Stimulated activated CD8-positive, alpha-beta memory T cell treated with anti-CD3 and anti-CD28 coated beads, Interleukin-7, amount 100 ng/mL, for 1 hour (primary cell): ENCODE data around the gene PAK3.

Source experiments
- DNase-seq, 2 donors: peaks; one replicate each; pipeline ENCODE4 v3.0.0-alpha.2; 2020; ENCODE audit warnings: low read depth in 2 of 2

PAK3 gene

DNA sequence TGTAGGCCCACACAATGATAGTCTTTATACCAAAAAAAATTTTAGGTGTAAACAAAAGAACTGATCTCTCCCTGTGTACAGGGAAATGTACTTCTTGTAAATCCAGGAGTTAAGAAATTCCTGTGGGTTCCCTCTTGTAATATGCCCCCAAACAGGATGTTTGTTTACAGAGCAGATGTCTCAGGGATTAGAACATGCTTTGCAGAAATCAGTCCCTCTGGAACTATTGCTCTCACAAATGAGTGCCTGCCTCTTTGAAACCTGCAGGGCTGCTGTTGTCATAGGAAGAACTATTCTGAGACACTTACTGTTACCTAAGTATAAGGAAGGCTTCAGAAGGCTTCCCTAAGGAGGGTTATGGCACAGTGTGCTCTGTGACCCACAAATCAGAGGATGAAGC lies 35.6 kb downstream of the PAK3 start:
- no peak for DNase-seq

DNA sequence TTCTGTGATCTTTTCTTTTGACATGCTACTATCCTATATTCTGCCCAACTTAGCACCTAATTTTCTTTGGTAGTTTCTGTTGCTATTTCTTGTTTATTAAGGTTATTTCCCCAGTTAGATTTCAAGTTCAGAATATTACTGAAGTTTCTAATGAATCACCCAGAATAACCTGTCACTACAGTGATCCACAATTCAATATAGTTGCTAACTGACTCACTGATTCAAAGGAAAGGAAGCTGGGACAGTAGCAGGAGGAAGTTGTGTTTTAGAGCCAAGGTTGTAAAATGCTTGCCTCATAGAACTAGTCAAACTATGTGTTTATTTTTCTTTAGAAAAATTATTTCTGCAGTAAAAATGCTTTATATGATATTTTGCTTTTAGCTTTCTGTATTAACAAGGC lies 37.4 kb downstream of the PAK3 start:
- DNase-seq, result no peak

GRCh38 chrX:111145878-111146277 lies 49.9 kb downstream of the PAK3 start:
- no peak for DNase-seq

GRCh38 chrX:111151764-111152163 lies 55.8 kb downstream of the PAK3 start:
- DNase-seq, result no peak

GRCh38 chrX:111159232-111159631 lies 63.2 kb downstream of the PAK3 start:
- no peak for DNase-seq

- no peak for DNase-seq
Observed at GRCh38 chrX:111164728-111165127, 68.7 kb downstream of the PAK3 start.

DNA sequence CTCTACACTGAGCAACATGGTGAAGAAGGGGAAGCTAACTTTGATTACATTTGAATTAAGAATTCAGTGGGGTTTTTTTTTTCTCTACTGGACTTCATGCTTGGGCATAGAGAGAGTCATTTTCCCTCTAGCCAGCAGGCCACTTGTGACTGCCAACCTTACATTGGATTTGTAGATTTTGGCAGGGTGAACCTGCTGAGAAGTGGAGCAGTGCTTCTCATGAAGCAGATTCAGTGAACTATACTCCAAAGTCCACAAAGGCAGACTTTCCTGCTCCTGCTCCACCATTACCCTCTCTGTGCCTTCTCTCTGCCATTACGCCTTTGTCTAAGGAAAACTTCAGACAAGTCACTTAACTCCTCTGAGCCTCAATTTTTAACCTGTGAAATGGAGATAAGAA lies 69.9 kb downstream of the PAK3 start:
- no peak for DNase-seq

- DNase-seq, result no peak
Observed at GRCh38 chrX:111167334-111167733, 71.3 kb downstream of the PAK3 start.

DNA sequence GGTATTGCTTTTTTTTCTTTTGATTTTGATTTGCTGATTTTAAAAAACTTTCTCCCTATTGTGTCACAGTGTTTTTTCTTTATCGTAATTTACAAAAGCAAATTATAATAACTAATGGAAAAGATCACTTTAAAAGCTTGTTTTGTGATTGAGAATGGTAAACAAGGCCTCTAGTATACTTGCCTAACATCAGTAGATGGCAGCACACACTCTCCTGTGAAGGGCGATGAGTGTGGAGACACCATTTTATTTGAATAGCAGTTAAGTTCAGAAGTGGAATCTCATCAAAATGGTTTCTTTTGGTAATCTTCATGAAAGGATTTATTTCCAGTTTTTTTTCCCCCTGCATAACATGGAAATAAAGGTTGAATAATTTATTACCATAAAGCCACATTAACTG lies 72.3 kb downstream of the PAK3 start:
- no peak for DNase-seq

DNA sequence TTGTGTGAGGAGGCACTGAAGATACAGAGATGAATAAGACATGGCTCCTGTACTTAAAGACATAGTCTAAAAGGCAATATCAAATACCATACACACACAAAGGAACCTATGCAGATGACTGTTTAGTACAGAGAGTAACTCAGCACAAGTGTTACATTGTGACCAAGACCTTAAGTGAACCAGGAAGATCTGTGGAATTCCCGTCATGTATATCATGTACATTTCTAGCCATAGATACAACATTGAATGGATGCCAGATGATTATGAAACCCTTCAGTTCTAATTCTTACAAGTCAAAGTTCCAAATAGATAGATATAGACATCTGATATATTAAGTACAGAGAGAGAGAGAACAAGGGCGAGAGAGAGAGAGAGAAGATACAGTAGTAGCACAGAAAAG lies 73.2 kb downstream of the PAK3 start:
- no peak for DNase-seq

DNA sequence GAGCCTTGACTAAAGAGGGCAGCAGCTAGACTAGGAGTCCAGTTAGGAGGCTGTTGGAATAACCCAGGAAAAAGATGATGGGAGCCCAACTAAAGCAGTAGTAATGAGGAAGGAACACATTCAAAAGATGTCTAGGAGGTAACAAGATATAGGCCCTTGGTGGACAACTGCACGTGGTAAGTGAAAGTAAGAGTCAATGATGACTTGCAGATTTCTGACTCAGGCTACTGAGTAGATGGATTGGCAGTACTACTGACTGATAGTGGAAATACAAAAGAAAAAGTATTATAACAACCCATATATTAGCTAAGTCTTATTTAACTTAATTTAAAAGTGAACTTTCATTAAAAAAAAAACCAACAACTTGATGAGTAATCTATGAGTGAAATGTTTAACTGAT lies 74.0 kb downstream of the PAK3 start:
- no peak for DNase-seq

DNA sequence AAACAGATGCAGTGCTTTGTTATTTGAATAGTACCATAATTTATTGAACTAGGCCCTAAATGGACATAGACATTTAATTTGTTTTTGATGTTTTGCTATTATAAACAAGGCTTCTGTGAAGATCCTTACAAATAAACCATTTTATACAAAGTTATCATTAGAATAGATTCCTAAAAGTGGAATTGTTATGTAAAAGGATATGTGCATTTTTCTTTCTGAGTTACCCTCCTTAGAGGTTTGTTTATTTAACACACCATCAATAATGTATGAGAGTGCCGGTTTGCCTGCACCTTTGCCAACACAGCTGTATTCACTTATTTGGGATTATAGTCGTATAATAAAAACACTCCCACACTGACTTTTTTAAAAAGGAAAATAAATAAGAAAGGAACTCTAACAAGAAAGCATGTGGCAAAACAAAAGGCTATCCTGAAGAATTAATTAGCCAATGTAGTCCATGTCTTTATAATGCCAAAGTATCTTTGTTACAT lies 84.8 kb downstream of the PAK3 start:
- DNase-seq, result no peak

DNA sequence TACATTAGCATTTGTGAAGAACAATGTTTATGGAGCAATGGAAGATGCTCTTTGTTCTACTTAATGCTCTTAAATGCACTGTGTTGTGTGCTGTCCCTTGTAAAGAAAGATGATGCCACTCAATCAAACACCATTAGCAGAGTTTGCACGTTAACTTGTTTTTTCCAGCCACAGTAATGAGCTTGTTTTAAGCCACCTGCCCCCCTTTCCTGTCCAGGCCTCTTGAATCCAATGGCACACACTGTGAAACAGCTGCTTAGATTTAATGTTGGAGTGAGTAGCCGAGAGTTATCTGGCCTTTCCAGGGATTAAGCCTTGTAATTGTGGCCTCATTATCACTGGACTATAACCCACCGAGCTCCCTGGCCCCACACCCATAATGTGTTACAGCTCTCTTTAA lies 86.0 kb downstream of the PAK3 start:
- no peak for DNase-seq

- no peak for DNase-seq
Observed at GRCh38 chrX:111182997-111183396, 87.0 kb downstream of the PAK3 start.

- no peak for DNase-seq
Observed at GRCh38 chrX:111191598-111191997, 95.6 kb downstream of the PAK3 start.

DNA sequence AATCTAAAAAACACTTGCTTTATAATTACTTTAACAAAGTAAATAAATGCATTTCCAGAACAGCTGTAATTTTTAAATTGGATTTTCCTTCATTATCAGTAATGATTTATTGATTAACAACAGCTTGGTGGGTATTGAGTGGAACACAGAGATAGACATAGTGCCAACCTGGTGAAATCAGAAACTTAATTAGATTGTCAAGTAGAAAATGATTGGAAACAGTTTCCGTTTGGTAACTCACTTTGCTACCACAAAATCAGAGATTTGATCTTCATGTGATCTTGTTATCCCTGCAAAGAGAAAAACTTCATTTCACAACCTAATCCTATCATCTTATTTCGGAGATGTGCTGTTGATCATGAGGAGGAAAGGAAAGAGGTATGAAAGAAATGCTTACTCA lies 103.5 kb downstream of the PAK3 start:
- no peak for DNase-seq

GRCh38 chrX:111200327-111200726 lies 104.3 kb downstream of the PAK3 start:
- DNase-seq, result no peak

- no peak for DNase-seq
Observed at GRCh38 chrX:111207851-111208250, 111.9 kb downstream of the PAK3 start.

DNA sequence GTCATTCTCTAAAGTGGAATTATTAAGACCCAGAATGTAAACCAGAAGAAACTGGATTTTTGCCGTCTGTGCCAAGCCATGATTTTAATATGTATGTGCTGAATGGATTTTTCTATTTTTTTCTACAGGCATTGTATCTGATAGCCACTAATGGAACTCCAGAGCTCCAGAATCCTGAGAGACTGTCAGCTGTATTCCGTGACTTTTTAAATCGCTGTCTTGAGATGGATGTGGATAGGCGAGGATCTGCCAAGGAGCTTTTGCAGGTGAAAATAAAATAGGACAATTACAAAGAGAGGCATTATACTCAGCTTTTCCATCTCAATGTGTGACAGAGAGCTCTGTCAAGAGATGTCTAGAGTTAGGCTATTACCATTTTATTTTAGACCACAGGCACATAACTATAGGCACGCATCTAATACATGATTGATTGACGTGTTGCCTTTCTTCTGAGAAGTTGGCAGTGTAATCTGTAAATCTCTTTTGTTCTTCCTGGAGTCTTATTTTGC lies 120.4 kb downstream of the PAK3 start:
- no peak for DNase-seq

DNA sequence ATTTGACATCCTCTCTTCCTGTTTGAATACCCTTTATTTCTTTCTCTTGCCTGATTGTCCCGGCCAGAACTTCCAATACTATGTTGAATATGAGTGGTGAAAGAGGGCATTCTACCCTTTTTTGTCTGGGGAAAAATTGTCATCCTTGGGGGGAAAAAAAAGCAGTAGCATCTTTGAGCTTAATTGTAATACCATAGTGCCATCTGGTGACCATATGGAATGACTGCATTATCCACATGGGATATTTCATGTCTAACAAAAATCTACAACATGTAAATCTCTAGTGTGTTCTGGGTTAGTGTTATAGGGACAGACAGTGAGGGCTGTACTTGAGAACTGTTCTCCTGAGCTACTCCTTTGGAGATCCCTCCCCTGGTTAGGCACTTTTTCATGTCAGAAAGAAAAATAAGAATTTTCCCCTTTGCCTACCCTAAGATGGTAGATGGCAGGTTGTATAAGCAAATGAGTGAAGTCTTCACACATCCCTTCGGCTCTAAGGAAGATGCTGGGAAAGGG lies 148.3 kb downstream of the PAK3 start:
- DNase-seq, result no peak

DNA sequence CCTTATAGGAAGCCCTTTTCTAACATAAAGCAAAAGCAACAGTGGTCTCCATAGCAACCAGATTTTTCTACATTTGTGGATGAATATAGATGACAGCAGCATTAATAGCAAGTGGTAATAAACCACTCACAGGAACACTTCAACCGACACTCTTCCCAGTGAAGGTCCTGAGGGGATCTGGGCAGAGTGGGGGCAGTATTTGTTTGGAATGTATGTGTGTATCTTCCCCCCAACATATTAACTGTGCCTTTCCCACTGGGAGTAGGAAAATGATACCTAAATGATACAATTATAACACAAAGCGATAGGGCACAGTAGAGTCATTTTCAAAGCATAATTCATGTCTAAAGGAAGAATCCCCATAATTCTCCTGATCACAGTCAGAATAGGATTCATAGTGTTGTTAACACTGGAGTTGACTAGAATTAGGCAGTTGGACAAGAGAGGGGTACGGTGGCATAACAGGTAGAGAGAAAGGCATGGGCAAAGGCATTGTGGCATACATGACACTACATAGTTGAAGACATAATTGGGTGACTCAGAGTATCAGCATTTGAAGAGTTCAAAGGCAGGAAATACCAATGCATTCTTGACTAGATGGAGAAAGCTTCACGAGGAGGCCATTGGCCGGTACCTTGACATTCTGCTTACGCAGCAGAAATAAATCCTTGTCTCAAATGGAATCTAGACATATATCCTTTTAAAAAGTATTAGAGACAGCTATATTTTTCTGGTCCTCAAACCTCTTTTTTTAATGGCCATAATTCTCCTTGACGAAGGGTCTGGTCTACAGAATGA lies 159.1 kb downstream of the PAK3 start:
- DNase-seq, result no peak

DNA sequence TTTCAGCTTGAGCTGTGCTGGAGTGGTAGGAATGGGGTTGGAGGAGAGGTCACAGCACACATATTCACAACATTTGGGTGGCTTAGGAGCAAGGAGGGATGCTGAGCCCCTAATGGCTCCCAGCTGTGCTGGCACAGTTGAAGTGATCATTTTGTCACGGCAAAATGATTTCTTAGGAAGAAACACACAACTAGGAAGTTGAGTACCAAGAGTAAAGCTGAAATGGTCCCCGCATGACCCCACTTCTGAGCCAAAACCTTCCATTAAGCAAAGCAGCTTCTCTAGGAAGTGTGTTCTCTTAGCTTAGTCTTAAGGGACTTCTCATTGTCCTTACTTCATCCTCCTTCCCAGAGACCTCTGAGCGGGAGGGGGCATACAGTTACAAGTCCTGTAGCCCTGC lies 161.7 kb downstream of the PAK3 start:
- DNase-seq, result no peak

DNA sequence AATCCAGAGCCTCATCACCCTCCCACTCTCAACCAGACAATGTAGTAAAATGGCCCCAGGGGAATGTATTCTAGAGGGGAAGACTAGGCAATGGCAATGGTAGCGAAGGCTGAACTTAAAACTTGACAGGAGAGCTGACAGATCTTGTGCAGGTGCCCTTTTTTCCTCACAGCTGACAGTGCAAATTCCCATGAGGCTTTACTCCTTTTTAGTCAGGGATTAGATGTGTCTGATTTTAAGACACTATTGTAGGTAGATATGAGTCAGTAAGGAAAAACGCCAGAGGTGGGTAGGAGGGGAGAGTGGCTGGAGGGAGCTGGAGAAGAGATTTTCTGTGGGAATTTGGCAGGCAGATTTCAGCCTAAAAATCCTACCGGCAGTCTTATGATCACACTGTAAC lies 163.6 kb downstream of the PAK3 start:
- DNase-seq, result no peak

GRCh38 chrX:111260451-111260850 lies 164.5 kb downstream of the PAK3 start:
- no peak for DNase-seq
